Mesenchymal stem cell (in vitro differentiated cells and primary cell): ENCODE data around the gene CCT5.

Experiments used
- DNase-seq: peaks from one replicate; pipeline ENCODE4 v3.0.0-alpha.2; 2013
- H2AFZ ChIP-seq: one replicate; pipeline ENCODE4 v1.6.1; 2013; ENCODE audit warnings: low read depth, mild to moderate bottlenecking, control low read depth, inconsistent platforms, low read length, moderate library complexity
- H2AK5ac ChIP-seq: 2 replicates; pipeline ENCODE4 v1.6.1; 2013; ENCODE audit warnings: low read length, moderate library complexity, mild to moderate bottlenecking, inconsistent platforms; ENCODE audit not compliant: severe bottlenecking
- H2BK120ac ChIP-seq: one replicate; pipeline ENCODE4 v1.6.1; 2013; ENCODE audit warnings: low read depth, mild to moderate bottlenecking, inconsistent platforms, low read length, moderate library complexity
- H2BK12ac ChIP-seq, 2 experiments: one replicate each; pipeline ENCODE4 v1.6.1; 2013; ENCODE audit warnings: inconsistent platforms in 2 of 2, low read length in 2 of 2, mild to moderate bottlenecking in 2 of 2, moderate library complexity in 2 of 2, control low read depth in 1 of 2
- H2BK15ac ChIP-seq: one replicate; pipeline ENCODE4 v1.6.1; 2013; ENCODE audit warnings: mild to moderate bottlenecking, low read depth, inconsistent platforms; ENCODE audit not compliant: poor library complexity, severe bottlenecking
- H2BK5ac ChIP-seq: 2 replicates; pipeline ENCODE4 v1.6.1; 2013; ENCODE audit warnings: low read depth, mild to moderate bottlenecking, low read length, control low read depth, inconsistent platforms; ENCODE audit not compliant: poor library complexity, severe bottlenecking
- H3K14ac ChIP-seq, 2 experiments: one replicate each; pipeline ENCODE4 v1.6.1; 2013; ENCODE audit warnings: inconsistent platforms in 2 of 2, low read length in 2 of 2, control low read depth in 1 of 2, mild to moderate bottlenecking in 1 of 2, moderate library complexity in 1 of 2
- H3K18ac ChIP-seq, 2 experiments: one replicate each; pipeline ENCODE4 v1.6.1; 2013; ENCODE audit warnings: inconsistent platforms in 2 of 2, low read length in 2 of 2, control low read depth in 1 of 2, low read depth in 1 of 2, mild to moderate bottlenecking in 1 of 2
- H3K23ac ChIP-seq, 2 experiments: one replicate each; pipeline ENCODE4 v1.6.1; 2013; ENCODE audit warnings: inconsistent platforms in 2 of 2, low read length in 2 of 2, mild to moderate bottlenecking in 2 of 2, moderate library complexity in 2 of 2, control low read depth in 1 of 2
- H3K27ac ChIP-seq: 2 replicates; pipeline ENCODE4 v1.5.1; 2013; ENCODE audit warnings: mild to moderate bottlenecking, moderate library complexity, low read length, control low read depth, inconsistent platforms; ENCODE audit not compliant: poor library complexity, severe bottlenecking
- H3K27me3 ChIP-seq, 2 experiments: 2 replicates each; pipeline versions ENCODE4 v1.6.1 to v1.7.0; 2013; ENCODE audit warnings: low read length in 2 of 2, mild to moderate bottlenecking in 2 of 2, moderate library complexity in 2 of 2, control low read depth in 1 of 2, inconsistent platforms in 1 of 2; ENCODE audit not compliant: control insufficient read depth in 1 of 2, insufficient read depth in 1 of 2
- H3K36me3 ChIP-seq, 2 experiments: 2 replicates each; pipeline versions ENCODE4 v1.6.1 to v1.7.0; 2013; ENCODE audit warnings: low read length in 2 of 2, control low read depth in 1 of 2, inconsistent platforms in 1 of 2, low read depth in 1 of 2, mild to moderate bottlenecking in 1 of 2; ENCODE audit not compliant: insufficient read depth in 2 of 2, control insufficient read depth in 1 of 2
- H3K4ac ChIP-seq, 2 experiments: one replicate each; pipeline ENCODE4 v1.6.1; 2013; ENCODE audit warnings: inconsistent platforms in 2 of 2, low read length in 2 of 2, mild to moderate bottlenecking in 2 of 2, moderate library complexity in 2 of 2, control low read depth in 1 of 2, low read depth in 1 of 2
- H3K4me1 ChIP-seq: 2 replicates; pipeline ENCODE4 v1.6.1; 2013; ENCODE audit warnings: low read depth, low read length, control low read depth; ENCODE audit not compliant: control insufficient read depth, insufficient read depth
- H3K4me2 ChIP-seq: 2 replicates; pipeline ENCODE4 v1.6.1; 2013; ENCODE audit warnings: low read length, mild to moderate bottlenecking, inconsistent platforms; ENCODE audit not compliant: poor library complexity, severe bottlenecking
- H3K4me3 ChIP-seq, 2 experiments: 2 replicates each; pipeline versions ENCODE4 v1.5.1 to v1.7.0; 2013; ENCODE audit warnings: low read length in 2 of 2, mild to moderate bottlenecking in 2 of 2, control low read depth in 1 of 2, low read depth in 1 of 2; ENCODE audit not compliant: insufficient read depth in 1 of 2
- H3K79me1 ChIP-seq: replicated peaks from 2 replicates; pipeline ENCODE4 v1.6.1; 2013; ENCODE audit warnings: mild to moderate bottlenecking, control low read depth, low read length, inconsistent platforms; ENCODE audit not compliant: poor library complexity, severe bottlenecking
- H3K9ac ChIP-seq: 2 replicates; pipeline ENCODE4 v1.7.0; 2013; ENCODE audit warnings: mild to moderate bottlenecking, low read length, moderate library complexity
- H3K9me3 ChIP-seq: 2 replicates; pipeline ENCODE4 v1.7.0; 2013; ENCODE audit warnings: mild to moderate bottlenecking, low read length; ENCODE audit not compliant: control insufficient read depth
- H4K8ac ChIP-seq: one replicate; pipeline ENCODE4 v1.6.1; 2013; ENCODE audit warnings: inconsistent platforms, mild to moderate bottlenecking, low read length, moderate library complexity
- H4K91ac ChIP-seq: one replicate; pipeline ENCODE4 v1.6.1; 2013; ENCODE audit warnings: mild to moderate bottlenecking, low read length, inconsistent platforms
- WGBS: methylation state at CpG from one replicate; pipeline ENCODE4 v1.1.7; 2013; ENCODE audit warnings: mixed read lengths; 5-methylcytosine and 5-hydroxymethylcytosine counted together

Gene CCT5

DNA sequence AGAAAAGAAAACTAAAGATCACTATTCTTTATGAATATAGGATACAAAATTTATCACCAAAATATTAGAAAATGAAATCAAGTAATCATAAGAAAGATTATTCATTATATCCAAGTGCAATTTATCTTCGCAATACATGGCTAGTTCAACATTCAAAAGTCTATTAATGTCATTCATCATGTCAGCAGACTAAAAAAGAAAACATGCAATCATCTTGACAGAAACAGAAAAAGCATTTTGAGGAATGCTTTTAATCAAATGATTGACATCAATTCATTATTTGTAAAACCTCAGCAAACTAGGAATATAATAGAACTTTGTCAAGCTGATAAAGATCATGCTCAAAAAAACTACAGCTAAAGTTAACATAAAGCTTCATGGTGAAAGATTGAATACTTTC, 41.1 kb upstream of the CCT5 start:
- Histone ChIP-seq H2AK5ac (no peak overlapping the region), H3K14ac (no peak overlapping the region), H2BK12ac (no peak overlapping the region)

GRCh38 chr5:10213316-10213715, 36.8 kb upstream of the CCT5 start:
- Histone ChIP-seq H2BK5ac (no peak overlapping the region), H3K18ac (no peak overlapping the region), H3K9ac (no peak overlapping the region), H2BK12ac (no peak overlapping the region), H3K4me3 (no peak overlapping the region), H3K9me3 (no peaks in the 10 kb centered on the region), H3K23ac (no peak overlapping the region), H3K27me3 (no peaks in the 10 kb centered on the region), H3K14ac (no peak overlapping the region), H4K91ac (no peak overlapping the region), H3K27ac (no peak overlapping the region), H2BK120ac (no peak overlapping the region), H2AFZ (no peak overlapping the region), H2BK15ac (no peak overlapping the region), H3K4ac (no peak overlapping the region), H4K8ac (no peak overlapping the region), H3K4me2 (no peak overlapping the region), H3K79me1 (no peaks in the 10 kb centered on the region), H2AK5ac (no peak overlapping the region), H3K4me1 (no peaks in the 10 kb centered on the region), H3K36me3 (no peaks in the 10 kb centered on the region)
- no peak for DNase-seq
- 92% methylated on average over 5 of the region's 5 CpGs for WGBS

More for the DNA sequence above, 41.1 kb upstream of the CCT5 start:
- no peak overlapping the region for H3K4ac ChIP-seq
- no peaks in the 10 kb centered on the region for H3K27me3 ChIP-seq
- WGBS: no CpG with 5 or more reads among the region's 1 CpG
- no peak overlapping the region for H4K8ac ChIP-seq
- no peak overlapping the region for H3K9ac ChIP-seq
- DNase-seq: no peak
- H3K9me3 ChIP-seq: no peaks in the 10 kb centered on the region
- H2BK5ac ChIP-seq: no peak overlapping the region
- no peaks in the 10 kb centered on the region for H3K4me1 ChIP-seq
- no peak overlapping the region for H3K18ac ChIP-seq
- H3K27ac ChIP-seq: no peak overlapping the region
- H3K79me1 ChIP-seq: no peaks in the 10 kb centered on the region
- H3K4me2 ChIP-seq: no peak overlapping the region
- H3K4me3 ChIP-seq: no peak overlapping the region
- no peak overlapping the region for H2BK15ac ChIP-seq
- H3K23ac ChIP-seq: no peak overlapping the region
- no peak overlapping the region for H2BK120ac ChIP-seq
- H3K36me3 ChIP-seq: no peaks in the 10 kb centered on the region
- H2AFZ ChIP-seq: no peak overlapping the region
- H4K91ac ChIP-seq: no peak overlapping the region

GRCh38 chr5:10214041-10214440, 36.0 kb upstream of the CCT5 start:
- WGBS: 84% methylated on average over 2 of the region's 2 CpGs
- no peak overlapping the region for H3K4me2 ChIP-seq
- no peaks in the 10 kb centered on the region for H3K9me3 ChIP-seq
- H3K27me3 ChIP-seq: no peaks in the 10 kb centered on the region
- no peak overlapping the region for H3K4ac ChIP-seq
- H2BK5ac ChIP-seq: no peak overlapping the region
- DNase-seq: no peak
- no peaks in the 10 kb centered on the region for H3K79me1 ChIP-seq
- H2BK120ac ChIP-seq: no peak overlapping the region
- H2BK15ac ChIP-seq: no peak overlapping the region
- no peaks in the 10 kb centered on the region for H3K36me3 ChIP-seq
- no peak overlapping the region for H3K4me3 ChIP-seq
- H2AK5ac ChIP-seq: no peak overlapping the region
- H3K9ac ChIP-seq: no peak overlapping the region
- H4K91ac ChIP-seq: no peak overlapping the region
- H3K18ac ChIP-seq: no peak overlapping the region
- no peak overlapping the region for H4K8ac ChIP-seq
- no peaks in the 10 kb centered on the region for H3K4me1 ChIP-seq
- H2BK12ac ChIP-seq: no peak overlapping the region
- no peak overlapping the region for H3K23ac ChIP-seq
- H3K14ac ChIP-seq: no peak overlapping the region
- no peak overlapping the region for H2AFZ ChIP-seq
- H3K27ac ChIP-seq: no peak overlapping the region

DNA sequence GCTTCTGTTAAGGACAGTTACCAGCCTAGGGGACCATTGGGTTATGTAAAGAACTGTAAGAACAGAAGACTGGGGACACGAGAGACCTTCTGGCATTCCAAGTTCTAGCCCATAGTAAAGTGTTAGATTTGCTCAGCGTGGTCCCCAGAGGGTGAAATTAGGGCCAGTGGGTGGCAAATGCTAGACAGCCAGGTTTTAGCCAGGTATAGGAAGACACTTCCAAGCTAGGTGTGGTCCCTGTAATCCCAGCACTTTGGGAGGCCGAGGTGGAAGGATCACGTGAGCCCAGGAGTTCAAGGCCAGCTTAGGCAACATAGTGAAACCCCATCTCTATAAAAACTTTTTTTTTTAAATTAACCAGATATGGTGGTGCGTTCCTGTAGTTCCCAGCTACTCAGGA, 34.7 kb upstream of the CCT5 start:
- 94% methylated on average over 5 of the region's 5 CpGs for WGBS
- no peak for DNase-seq
- no peak overlapping the region for H4K91ac ChIP-seq
- H3K9me3 ChIP-seq: no peaks in the 10 kb centered on the region
- no peak overlapping the region for H3K27ac ChIP-seq
- no peak overlapping the region for H4K8ac ChIP-seq
- no peaks in the 10 kb centered on the region for H3K79me1 ChIP-seq
- H2BK120ac ChIP-seq: no peak overlapping the region
- no peak overlapping the region for H2BK12ac ChIP-seq
- H3K27me3 ChIP-seq: no peaks in the 10 kb centered on the region
- H3K4me3 ChIP-seq: no peak overlapping the region
- no peak overlapping the region for H3K9ac ChIP-seq
- H2BK5ac ChIP-seq: no peak overlapping the region
- no peak overlapping the region for H3K4ac ChIP-seq
- no peak overlapping the region for H3K23ac ChIP-seq
- H3K36me3 ChIP-seq: no peaks in the 10 kb centered on the region
- no peak overlapping the region for H3K14ac ChIP-seq
- H2AK5ac ChIP-seq: no peak overlapping the region
- no peak overlapping the region for H3K18ac ChIP-seq
- no peak overlapping the region for H2AFZ ChIP-seq
- H2BK15ac ChIP-seq: no peak overlapping the region
- H3K4me1 ChIP-seq: no peaks in the 10 kb centered on the region
- H3K4me2 ChIP-seq: no peak overlapping the region
